Panc1 (cell line): Measurements from ENCODE around the gene HLA-DMB. TPM values are rescaled to one million over a fixed set of nuclear protein-coding genes. Genes with fewer than 3 reads are reported as not detected.

Experiments
- ATAC-seq: fragments of 200-7000 bp; cut with Tn5 transposase; 2 replicates; pipeline ENCODE4 v1.9.1; 2020; ENCODE audit warnings: mild to moderate bottlenecking, moderate library complexity
- BruUV-seq: library from RNA; stranded (reverse); fragments of 400-500 nt; replicated peaks from 2 replicates; lab custom pipeline; 2021; lab: Mats Ljungman, UMichigan
- CTCF ChIA-PET: fragments of 300-600 bp; sonication (Branson Sonifier 250); formaldehyde crosslinking; loops from one replicate; lab custom pipeline; 2022; ENCODE audit warnings: antibody characterized with exemption; lab: Charles Lee
- POLR2A ChIA-PET: fragments of 300-600 bp; sonication (Branson Sonifier 250); formaldehyde crosslinking; loops from one replicate; lab custom pipeline; 2022; ENCODE audit warnings: antibody characterized with exemption; lab: Charles Lee
- DNase-seq: peaks from one replicate; pipeline ENCODE4 v3.0.0-alpha.2; 2010; ENCODE audit warnings: low read depth, low spot score
- H3K27ac ChIP-seq: 2 replicates; pipeline ENCODE4 v1.5.1; 2011; ENCODE audit warnings: mild to moderate bottlenecking, low read length, inconsistent platforms
- H3K27me3 ChIP-seq: fragments of 200-500 bp; sonication (Bioruptor generic); 2 replicates; pipeline ENCODE4 v1.6.0; 2014; ENCODE audit warnings: low read length, inconsistent platforms; ENCODE audit not compliant: control insufficient read depth, insufficient read depth
- H3K36me3 ChIP-seq: fragments of 200-500 bp; sonication (Bioruptor generic); 2 replicates; pipeline ENCODE4 v1.5.1; 2014; ENCODE audit warnings: inconsistent platforms, mild to moderate bottlenecking, low read length, moderate library complexity; ENCODE audit not compliant: control insufficient read depth, insufficient read depth
- H3K4me1 ChIP-seq: 2 replicates; pipeline ENCODE4 v1.5.1; 2011; ENCODE audit warnings: inconsistent platforms, mild to moderate bottlenecking, low read length, moderate library complexity; ENCODE audit not compliant: control insufficient read depth, insufficient read depth
- H3K4me3 ChIP-seq, 2 experiments: 2 replicates each; pipeline ENCODE4 v1.5.1; 2011 to 2012; ENCODE audit warnings: low read depth in 2 of 2, low read length in 2 of 2, mild to moderate bottlenecking in 2 of 2, inconsistent platforms in 1 of 2, moderate library complexity in 1 of 2
- H3K9me3 ChIP-seq: fragments of 200-500 bp; sonication (Bioruptor generic); 2 replicates; pipeline ENCODE4 v1.5.1; 2014; ENCODE audit warnings: low read depth, mild to moderate bottlenecking, inconsistent platforms, low read length, moderate library complexity; ENCODE audit not compliant: control insufficient read depth, insufficient read depth
- POLR2AphosphoS5 ChIP-seq: IDR thresholded peaks from 2 replicates; pipeline ENCODE4 v1.6.1; 2012; ENCODE audit warnings: mild to moderate bottlenecking, low read depth, low read length, moderate library complexity
- SIN3A ChIP-seq: IDR thresholded peaks from 2 replicates; pipeline ENCODE4 v1.6.1; 2012; ENCODE audit warnings: low read depth, mild to moderate bottlenecking, low read length, moderate library complexity, borderline replicate concordance; ENCODE audit not compliant: insufficient read depth
- TCF7L2 ChIP-seq: IDR thresholded peaks from 2 replicates; pipeline ENCODE4 v1.6.1; 2011; ENCODE audit warnings: mild to moderate bottlenecking, low read depth, low read length, inconsistent platforms
- in situ Hi-C: cut with HindIII; loops from 2 replicates; pipeline ENCODE4 v1.10.0; 2016; ENCODE audit warnings: low sequenced_read_pairs, low pct_unique_long_range_greater_than_20kb
- intact Hi-C: fragments of 100-400 bp; cut with micrococcal nuclease; formaldehyde crosslinking; loops from one replicate; pipeline ENCODE4 v1.10.0; 2022; ENCODE audit not compliant: unreplicated experiment
- total RNA-seq: library from RNA; stranded (reverse); gene quantifications from one replicate; pipeline ENCODE4 v1.2.1, GENCODE V29; 2021; ENCODE audit not compliant: unreplicated experiment
- TF ChIP-seq, protein P1 (sequence below), 2 experiments: IDR thresholded peaks; 2 replicates each; pipeline ENCODE4 v1.6.1; 2011 to 2012; ENCODE audit warnings: low read depth in 2 of 2, control low read depth in 1 of 2, low read length in 1 of 2, mild to moderate bottlenecking in 1 of 2, moderate library complexity in 1 of 2; ENCODE audit not compliant: insufficient read depth in 1 of 2
- TF ChIP-seq, protein P2 (sequence below): fragments of 450-650 bp; IDR thresholded peaks from 2 replicates; pipeline ENCODE4 v1.5.1; 2017; ENCODE audit warnings: mild to moderate bottlenecking

The HLA-DMB gene
- total RNA-seq, 1 experiment from 2014 or later = 0.44 TPM

DNA sequence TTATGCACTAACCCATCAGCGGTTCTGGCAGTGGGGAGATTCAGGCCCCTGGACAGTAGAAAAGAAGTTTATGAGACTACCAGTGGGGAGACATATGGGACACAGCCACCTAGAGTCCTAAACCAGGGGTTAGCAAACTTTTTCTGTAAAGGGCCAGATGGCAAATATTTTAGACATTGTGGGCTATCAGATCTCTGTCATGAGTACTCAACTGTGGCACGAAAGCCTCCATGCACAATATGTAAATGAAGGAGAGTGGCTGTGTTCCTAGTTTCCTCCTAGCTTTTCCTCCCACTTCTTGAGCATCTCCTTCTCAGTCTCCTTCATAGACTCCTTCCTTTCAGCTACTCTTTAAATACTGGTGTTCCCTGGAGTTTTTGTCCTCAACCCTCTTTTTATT, 15.3 kb upstream of the HLA-DMB start:
- Histone ChIP-seq H3K36me3 (no peaks in the 10 kb centered on the region), H3K9me3 (no peaks in the 10 kb centered on the region), H3K4me1 (no peaks in the 10 kb centered on the region), H3K4me3 (no peak overlapping the region), H3K27me3 (no peaks in the 10 kb centered on the region), H3K27ac (no peak overlapping the region)
- TF ChIP-seq, protein P1, sequence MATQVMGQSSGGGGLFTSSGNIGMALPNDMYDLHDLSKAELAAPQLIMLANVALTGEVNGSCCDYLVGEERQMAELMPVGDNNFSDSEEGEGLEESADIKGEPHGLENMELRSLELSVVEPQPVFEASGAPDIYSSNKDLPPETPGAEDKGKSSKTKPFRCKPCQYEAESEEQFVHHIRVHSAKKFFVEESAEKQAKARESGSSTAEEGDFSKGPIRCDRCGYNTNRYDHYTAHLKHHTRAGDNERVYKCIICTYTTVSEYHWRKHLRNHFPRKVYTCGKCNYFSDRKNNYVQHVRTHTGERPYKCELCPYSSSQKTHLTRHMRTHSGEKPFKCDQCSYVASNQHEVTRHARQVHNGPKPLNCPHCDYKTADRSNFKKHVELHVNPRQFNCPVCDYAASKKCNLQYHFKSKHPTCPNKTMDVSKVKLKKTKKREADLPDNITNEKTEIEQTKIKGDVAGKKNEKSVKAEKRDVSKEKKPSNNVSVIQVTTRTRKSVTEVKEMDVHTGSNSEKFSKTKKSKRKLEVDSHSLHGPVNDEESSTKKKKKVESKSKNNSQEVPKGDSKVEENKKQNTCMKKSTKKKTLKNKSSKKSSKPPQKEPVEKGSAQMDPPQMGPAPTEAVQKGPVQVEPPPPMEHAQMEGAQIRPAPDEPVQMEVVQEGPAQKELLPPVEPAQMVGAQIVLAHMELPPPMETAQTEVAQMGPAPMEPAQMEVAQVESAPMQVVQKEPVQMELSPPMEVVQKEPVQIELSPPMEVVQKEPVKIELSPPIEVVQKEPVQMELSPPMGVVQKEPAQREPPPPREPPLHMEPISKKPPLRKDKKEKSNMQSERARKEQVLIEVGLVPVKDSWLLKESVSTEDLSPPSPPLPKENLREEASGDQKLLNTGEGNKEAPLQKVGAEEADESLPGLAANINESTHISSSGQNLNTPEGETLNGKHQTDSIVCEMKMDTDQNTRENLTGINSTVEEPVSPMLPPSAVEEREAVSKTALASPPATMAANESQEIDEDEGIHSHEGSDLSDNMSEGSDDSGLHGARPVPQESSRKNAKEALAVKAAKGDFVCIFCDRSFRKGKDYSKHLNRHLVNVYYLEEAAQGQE (IDR thresholded peaks at IDR 0.05; ENCODE audit: insufficient read depth in 1 of 2, low read depth in 2 of 2, low read length in 1 of 2) = no peak
- TF ChIP-seq TCF7L2 (no peak), SIN3A (no peak), POLR2AphosphoS5 (no peak)
- TF ChIP-seq, protein P2, sequence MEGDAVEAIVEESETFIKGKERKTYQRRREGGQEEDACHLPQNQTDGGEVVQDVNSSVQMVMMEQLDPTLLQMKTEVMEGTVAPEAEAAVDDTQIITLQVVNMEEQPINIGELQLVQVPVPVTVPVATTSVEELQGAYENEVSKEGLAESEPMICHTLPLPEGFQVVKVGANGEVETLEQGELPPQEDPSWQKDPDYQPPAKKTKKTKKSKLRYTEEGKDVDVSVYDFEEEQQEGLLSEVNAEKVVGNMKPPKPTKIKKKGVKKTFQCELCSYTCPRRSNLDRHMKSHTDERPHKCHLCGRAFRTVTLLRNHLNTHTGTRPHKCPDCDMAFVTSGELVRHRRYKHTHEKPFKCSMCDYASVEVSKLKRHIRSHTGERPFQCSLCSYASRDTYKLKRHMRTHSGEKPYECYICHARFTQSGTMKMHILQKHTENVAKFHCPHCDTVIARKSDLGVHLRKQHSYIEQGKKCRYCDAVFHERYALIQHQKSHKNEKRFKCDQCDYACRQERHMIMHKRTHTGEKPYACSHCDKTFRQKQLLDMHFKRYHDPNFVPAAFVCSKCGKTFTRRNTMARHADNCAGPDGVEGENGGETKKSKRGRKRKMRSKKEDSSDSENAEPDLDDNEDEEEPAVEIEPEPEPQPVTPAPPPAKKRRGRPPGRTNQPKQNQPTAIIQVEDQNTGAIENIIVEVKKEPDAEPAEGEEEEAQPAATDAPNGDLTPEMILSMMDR = no peak
- CTCF ChIA-PET = no interaction called here
- in situ Hi-C loops (no loop called here), intact Hi-C loops (no loop called here)
- BruUV-seq = no TSS peak
- ATAC-seq (no peak), DNase-seq (no peak)
- POLR2A ChIA-PET = interaction anchor here (0.6 kb wide), 1 partner anchor 119 kb away, joined by 3 read pairs; no protein-coding TSS in a partner anchor

DNA sequence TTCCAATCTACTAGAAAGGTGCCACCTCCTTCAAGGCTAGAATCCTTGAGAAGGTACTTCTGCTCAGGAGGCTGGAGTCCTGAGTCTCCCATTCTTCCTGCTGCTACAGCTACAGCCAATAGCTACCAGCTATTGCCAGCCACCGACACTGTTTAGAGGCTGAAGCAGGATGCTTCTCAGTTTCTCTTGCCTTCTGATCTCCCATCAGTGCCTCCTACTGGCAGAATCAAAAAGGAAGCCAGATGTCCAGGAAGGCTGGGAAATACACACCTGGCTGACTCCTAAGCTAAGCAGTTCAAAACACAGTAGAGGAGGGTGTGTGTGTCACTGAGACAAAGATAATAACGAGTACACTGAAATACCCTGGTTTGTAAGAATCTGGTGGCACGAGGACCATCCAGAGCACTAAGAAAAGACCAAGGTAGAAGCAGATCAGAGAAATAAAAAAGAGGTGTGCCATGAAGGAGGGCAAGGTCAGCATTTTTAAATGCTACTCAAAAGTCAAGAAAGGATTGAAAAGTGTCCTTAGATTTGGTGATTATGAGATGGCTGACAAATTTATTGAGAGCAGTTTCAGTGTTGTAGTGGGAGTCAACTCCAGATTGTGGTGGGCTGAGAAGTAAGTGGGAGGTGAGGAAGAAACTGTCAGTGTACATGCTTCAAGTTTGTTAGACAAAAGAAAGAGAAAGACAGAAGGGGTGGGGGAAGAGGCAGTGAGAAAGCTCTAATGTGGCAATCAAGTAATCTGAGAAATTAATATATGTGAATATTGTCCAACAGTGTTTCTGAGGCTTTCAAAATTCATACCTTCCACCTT, 14.4 kb upstream of the HLA-DMB start:
- CTCF ChIA-PET = interaction anchor here (2.4 kb wide), 1 partner anchor 29 kb away, joined by 10 read pairs; no protein-coding TSS in a partner anchor
- H3K36me3 ChIP-seq = no peaks in the 10 kb centered on the region
- intact Hi-C loops (no loop called here), in situ Hi-C loops (no loop called here)
- BruUV-seq = no TSS peak
- no peak overlapping the region for H3K4me3 ChIP-seq
- no peaks in the 10 kb centered on the region for H3K4me1 ChIP-seq
- TF ChIP-seq, protein P2 = peak; percentile 58
- TF ChIP-seq, protein P1 (IDR thresholded peaks at IDR 0.05; ENCODE audit: insufficient read depth in 1 of 2, low read depth in 2 of 2, low read length in 1 of 2) = no peak
- no peaks in the 10 kb centered on the region for H3K27me3 ChIP-seq
- ATAC-seq (no peak; the same call in 1 of the 2 replicates), DNase-seq (no peak)
- H3K27ac ChIP-seq = no peak overlapping the region
- no peaks in the 10 kb centered on the region for H3K9me3 ChIP-seq
- POLR2A ChIA-PET = interaction anchor here (0.6 to 0.7 kb wide), 3 partner anchors 18 to 125 kb away, joined by 4 to 10 read pairs (median 5); no protein-coding TSS in a partner anchor
